ENCODE data around the gene LPIN1.

The LPIN1 gene

DNA sequence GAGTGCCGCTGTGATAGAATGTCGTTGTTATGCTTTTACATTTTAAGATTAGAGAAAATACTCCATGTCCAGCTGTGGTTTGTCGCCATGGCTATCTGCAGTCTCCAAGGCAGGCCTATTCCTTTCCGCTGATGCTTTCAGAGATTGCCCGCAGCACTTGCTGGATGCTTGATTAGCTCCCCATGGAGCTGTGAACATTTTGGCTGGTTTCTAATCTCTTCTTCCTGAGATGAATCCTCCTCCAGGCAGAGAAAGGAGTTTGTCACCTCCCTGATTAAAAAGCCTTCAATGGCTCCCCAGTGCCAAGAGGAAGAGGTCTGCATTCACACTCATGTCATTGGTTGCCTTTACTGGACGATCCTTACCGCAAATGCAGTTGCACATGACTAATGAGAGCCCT, 32.6 kb upstream of the LPIN1 start:
- no peak for DNase-seq (ENCODE audit: low read depth)
- in situ Hi-C loops (cut with HindIII; ENCODE audit: low sequenced_read_pairs) = no loop called here
- TF ChIP-seq, protein P1, sequence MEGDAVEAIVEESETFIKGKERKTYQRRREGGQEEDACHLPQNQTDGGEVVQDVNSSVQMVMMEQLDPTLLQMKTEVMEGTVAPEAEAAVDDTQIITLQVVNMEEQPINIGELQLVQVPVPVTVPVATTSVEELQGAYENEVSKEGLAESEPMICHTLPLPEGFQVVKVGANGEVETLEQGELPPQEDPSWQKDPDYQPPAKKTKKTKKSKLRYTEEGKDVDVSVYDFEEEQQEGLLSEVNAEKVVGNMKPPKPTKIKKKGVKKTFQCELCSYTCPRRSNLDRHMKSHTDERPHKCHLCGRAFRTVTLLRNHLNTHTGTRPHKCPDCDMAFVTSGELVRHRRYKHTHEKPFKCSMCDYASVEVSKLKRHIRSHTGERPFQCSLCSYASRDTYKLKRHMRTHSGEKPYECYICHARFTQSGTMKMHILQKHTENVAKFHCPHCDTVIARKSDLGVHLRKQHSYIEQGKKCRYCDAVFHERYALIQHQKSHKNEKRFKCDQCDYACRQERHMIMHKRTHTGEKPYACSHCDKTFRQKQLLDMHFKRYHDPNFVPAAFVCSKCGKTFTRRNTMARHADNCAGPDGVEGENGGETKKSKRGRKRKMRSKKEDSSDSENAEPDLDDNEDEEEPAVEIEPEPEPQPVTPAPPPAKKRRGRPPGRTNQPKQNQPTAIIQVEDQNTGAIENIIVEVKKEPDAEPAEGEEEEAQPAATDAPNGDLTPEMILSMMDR (IDR thresholded peaks at IDR 0.05; ENCODE audit: low read depth, low read length, missing control alignments) = no peak
- H3K4me3 ChIP-seq (ENCODE audit: low read depth, low read length) = no peak overlapping the region

DNA sequence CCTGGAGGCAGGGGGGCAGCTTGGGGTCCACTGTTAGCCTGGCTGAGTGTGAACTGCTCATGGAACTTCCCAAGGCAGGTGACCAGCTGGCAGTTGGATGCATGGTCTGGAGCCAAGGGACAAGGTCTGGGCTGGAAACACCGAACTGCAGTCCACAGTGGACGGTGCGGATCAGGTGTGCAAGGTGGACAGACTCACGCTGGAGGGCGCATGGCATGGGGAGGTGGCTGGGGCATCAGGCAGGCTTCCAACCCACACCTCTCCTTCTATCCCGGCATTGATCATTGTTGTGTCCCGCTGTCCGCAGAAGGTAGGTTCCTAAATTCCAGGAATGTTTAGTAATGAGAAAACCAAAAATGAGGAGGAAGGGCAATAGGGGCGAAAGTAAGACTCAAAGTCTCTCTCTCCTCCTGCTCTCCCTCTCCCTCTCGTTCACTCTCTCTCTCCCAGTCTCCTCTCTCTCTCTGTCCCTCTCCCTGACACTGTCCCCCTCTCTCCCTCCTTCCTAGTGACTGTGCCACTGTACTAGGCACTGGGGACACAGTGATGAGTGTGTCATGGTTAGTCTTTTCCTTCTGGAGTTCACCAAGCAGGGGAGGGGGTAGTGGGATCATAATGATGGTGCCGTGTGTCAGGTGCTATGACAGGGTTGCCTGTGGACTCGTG, 30.3 kb upstream of the LPIN1 start:
- DNase-seq (ENCODE audit: low read depth) = no peak
- in situ Hi-C loops (cut with HindIII; ENCODE audit: low sequenced_read_pairs) = no loop called here
- no peak overlapping the region for H3K4me3 ChIP-seq (ENCODE audit: low read depth, low read length)
- TF ChIP-seq, protein P1 (IDR thresholded peaks at IDR 0.05; ENCODE audit: low read depth, low read length, missing control alignments) = no peak

DNA sequence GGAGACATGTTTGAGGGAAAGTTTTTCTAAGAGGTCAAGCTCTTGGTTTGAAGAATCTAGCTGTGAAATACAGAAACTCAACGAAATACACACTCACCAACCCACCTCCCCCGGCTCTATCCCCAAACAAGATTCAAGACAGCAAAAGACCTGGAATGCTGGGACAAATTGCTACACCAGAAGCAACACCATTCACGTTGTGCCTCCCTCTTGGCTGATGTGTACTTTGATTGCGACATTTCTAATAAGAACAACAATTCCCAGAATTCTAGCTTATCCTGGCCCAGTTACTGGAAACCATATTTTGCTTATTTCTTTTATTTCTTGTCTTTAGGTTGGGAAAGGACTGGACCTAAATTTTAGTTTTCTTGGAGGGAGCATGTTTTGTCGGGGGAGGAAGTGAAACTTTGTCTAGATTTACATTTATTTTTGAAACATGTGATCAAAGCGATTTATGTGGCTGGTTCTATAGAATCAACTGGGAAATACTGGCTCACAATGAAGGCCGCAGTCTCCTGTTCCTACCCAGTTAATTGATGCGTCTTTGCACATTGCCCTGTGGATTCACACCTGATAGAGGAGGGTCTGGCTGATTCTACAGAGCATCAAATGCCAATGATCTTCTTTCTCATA, 29.6 kb upstream of the LPIN1 start:
- in situ Hi-C loops (cut with HindIII; ENCODE audit: low sequenced_read_pairs) = no loop called here
- DNase-seq (ENCODE audit: low read depth) = no peak

DNA sequence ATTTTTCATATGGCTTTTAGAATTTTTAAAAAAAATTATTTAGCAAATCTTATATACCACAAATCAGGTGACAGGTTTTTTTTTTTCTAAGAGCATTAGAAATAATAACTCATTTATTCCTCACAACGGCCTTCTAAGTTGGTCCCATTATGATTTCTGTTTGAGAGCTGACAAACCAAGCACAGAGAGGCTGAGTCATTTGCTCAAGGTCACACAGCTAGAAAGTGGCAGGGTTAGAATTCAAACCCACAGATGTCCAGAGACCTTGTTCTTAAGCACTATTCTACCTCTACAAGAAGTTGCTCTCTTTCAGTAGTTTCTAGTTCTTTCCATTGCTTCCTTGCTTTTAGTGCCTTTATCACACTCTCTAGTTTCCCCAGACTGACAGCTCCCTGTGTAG, 28.8 kb upstream of the LPIN1 start:
- in situ Hi-C loops (cut with HindIII; ENCODE audit: low sequenced_read_pairs) = no loop called here
- no peak overlapping the region for H3K4me3 ChIP-seq (ENCODE audit: low read depth, low read length)
- TF ChIP-seq, protein P1 (IDR thresholded peaks at IDR 0.05; ENCODE audit: low read depth, low read length, missing control alignments) = no peak
- no peak for DNase-seq (ENCODE audit: low read depth)

More for the DNA sequence above, 29.6 kb upstream of the LPIN1 start:
- TF ChIP-seq, protein P1 (IDR thresholded peaks at IDR 0.05; ENCODE audit: low read depth, low read length, missing control alignments) = no peak
- no peak overlapping the region for H3K4me3 ChIP-seq (ENCODE audit: low read depth, low read length)

DNA sequence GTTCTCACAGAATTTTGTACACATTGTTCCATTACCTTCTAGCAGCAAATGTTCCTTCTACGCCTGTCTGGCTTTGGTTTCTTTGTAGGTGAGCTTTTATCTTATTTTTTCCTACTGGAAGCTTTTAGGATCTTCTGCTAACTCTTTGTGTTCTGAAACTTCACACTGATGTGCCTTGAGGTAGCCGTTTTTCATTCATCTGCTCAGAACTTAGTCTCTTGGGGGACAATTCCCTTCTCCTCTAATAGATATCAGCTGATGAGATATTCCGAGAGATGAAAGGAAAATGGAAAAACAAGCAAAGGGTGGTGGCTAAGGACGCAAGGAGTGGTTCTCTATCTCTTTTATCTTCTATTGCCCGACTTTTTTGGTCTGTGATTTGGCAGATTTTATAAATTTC, 27.8 kb upstream of the LPIN1 start:
- in situ Hi-C loops (cut with HindIII; ENCODE audit: low sequenced_read_pairs) = no loop called here
- TF ChIP-seq, protein P1 (IDR thresholded peaks at IDR 0.05; ENCODE audit: low read depth, low read length, missing control alignments) = no peak
- no peak overlapping the region for H3K4me3 ChIP-seq (ENCODE audit: low read depth, low read length)
- no peak for DNase-seq (ENCODE audit: low read depth)

DNA sequence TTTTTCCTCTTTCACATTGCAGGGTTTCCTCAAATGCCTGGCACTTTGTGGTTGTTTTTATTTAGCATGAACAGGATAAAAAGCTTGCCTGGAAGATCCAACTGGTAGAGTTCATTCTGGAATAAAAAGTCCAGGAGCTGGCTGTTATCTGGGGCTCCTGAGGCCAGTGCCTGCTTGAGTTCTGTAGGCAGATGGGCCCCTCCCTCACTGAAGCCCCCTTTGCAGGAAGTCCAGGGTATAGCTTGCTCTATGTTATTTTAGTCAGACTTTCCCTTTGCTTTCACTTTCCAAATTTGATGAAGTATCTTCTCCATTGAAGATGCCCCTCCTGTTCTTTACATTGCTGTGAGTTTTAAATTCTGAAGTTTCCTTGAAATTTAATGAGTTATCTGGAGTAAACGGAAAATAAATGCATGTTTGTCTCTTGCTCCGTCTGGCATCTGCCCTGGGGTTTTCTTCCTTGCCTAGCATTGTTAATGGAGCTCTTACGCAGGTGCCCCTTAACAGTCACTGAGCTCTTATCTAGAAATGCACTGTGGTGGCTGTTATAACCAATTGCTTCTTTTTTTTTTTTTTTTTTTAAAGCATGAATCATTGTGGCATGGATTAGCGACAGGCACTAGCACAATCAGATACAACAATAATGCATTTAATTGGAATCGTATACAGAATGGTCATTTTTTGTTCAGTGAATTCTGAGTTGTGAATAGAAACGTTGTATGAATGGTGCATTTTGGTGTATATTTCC, 27.0 kb upstream of the LPIN1 start:
- TF ChIP-seq, protein P1 (IDR thresholded peaks at IDR 0.05; ENCODE audit: low read depth, low read length, missing control alignments) = no peak
- in situ Hi-C loops (cut with HindIII; ENCODE audit: low sequenced_read_pairs) = no loop called here
- no peak for DNase-seq (ENCODE audit: low read depth)
- no peak overlapping the region for H3K4me3 ChIP-seq (ENCODE audit: low read depth, low read length)

Data from astrocyte of the cerebellum (primary cell).